ENCODE data around the gene CKMT2. TPM values are rescaled to one million over a fixed set of nuclear protein-coding genes. Genes with fewer than 3 reads are reported as not detected.

CKMT2 gene
- total and polyA plus RNA-seq, 2 of the 8 experiments (the other 6 are each of a cell fraction or from before 2014, with no cell fraction given) = 2.4 to 5.0 TPM

- TF ChIP-seq NANOG (IDR thresholded peaks at IDR 0.05; ENCODE audit: insufficient read depth, low read depth, low read length, poor library complexity, severe bottlenecking) = no peak
- TF ChIP-seq EZH2 (IDR thresholded peaks at IDR 0.05; ENCODE audit: low read depth, low read length, severe bottlenecking) = no peak
- TF ChIP-seq ATF3 (IDR thresholded peaks at IDR 0.05; ENCODE audit: insufficient read depth, low read depth, low read length) = no peak
- TF ChIP-seq ZNF274 (IDR thresholded peaks at IDR 0.05; ENCODE audit: borderline replicate concordance, extremely low read depth, low read length) = no peak
- no peak for TF ChIP-seq TCF12 (IDR thresholded peaks at IDR 0.05; ENCODE audit: low read depth, low read length)
- TF ChIP-seq SP4 (IDR thresholded peaks at IDR 0.05; ENCODE audit: low read length) = no peak
- no peak for TF ChIP-seq JUND (IDR thresholded peaks at IDR 0.05; ENCODE audit: low read length)
- no peak for TF ChIP-seq BCL11A (IDR thresholded peaks at IDR 0.05; ENCODE audit: low read depth in 2 of 2, low read length in 2 of 2)
- no peak overlapping the region for H2AK5ac ChIP-seq (ENCODE audit: low read depth, low read length)
- H3K4ac ChIP-seq (replicated peaks; ENCODE audit: insufficient read length, low read depth, low read length) = no peak overlapping the region
- 90% methylated on average over 1 of the region's 1 CpG; no CpG with 5 or more reads in 1 of the 2 experiments for WGBS, 2 experiments (ENCODE audit: extremely low coverage in 1 of 2, insufficient coverage in 1 of 2, insufficient read length in 1 of 2, insufficient replicate concordance in 2 of 2, low coverage in 1 of 2, low lambda C conversion rate in 2 of 2, missing lambda C conversion rate in 1 of 2)
- no peak overlapping the region for H3K14ac ChIP-seq (ENCODE audit: insufficient read length)
- H4K20me1 ChIP-seq (replicated peaks in 1 of 2; ENCODE audit: control insufficient read depth in 1 of 2, insufficient read depth in 2 of 2, low read length in 2 of 2) = peaks cover 3 to 7% of the 10 kb centered on the region in 2 experiments
- H4K5ac ChIP-seq (ENCODE audit: insufficient read length, low read depth, low read length) = no peak overlapping the region
- no peak overlapping the region for H3K23ac ChIP-seq (ENCODE audit: insufficient read length)
- H3K4me1 ChIP-seq (replicated peaks in 1 of 4; ENCODE audit: control insufficient read depth in 3 of 4, insufficient read depth in 4 of 4, low read length in 3 of 4) = peaks cover 0 to 7% (median 2%) of the 10 kb centered on the region in 4 experiments; a peak in 3 of 7 replicates
- CTCF ChIA-PET (ENCODE audit: partially characterized antibody) = interaction anchor here (0.8 to 1.7 kb wide), 4 partner anchors 10 to 148 kb away, joined by 3 to 5 read pairs (median 4); no protein-coding TSS in a partner anchor
- no peak overlapping the region for H4K8ac ChIP-seq (ENCODE audit: extremely low read depth, insufficient read depth, low read length)
- no peak overlapping the region for H3K27ac ChIP-seq (ENCODE audit: low read depth, low read length)
- H2BK5ac ChIP-seq (ENCODE audit: low read depth, low read length) = no peak overlapping the region
- H3K4me2 ChIP-seq (ENCODE audit: insufficient read depth in 1 of 2, low read depth in 2 of 2, low read length in 2 of 2) = no peak overlapping the region
- FAIRE-seq (no peak), DNase-seq (ENCODE audit: low read depth in 1 of 2, low spot score in 2 of 2) (no peak)
- no peak overlapping the region for H2AFZ ChIP-seq (ENCODE audit: low read length)
- no peak overlapping the region for H2BK12ac ChIP-seq (ENCODE audit: low read depth, low read length)
- H2BK15ac ChIP-seq (ENCODE audit: low read length) = no peak overlapping the region
- no peak overlapping the region for H3K56ac ChIP-seq (replicated peaks; ENCODE audit: insufficient read length, low read depth, low read length)
- 0 out of 8 replicates have a peak, but pooled peaks cover 0 to 4% (median 0%) of the 10 kb centered on the region in 4 experiments for H3K36me3 ChIP-seq (ENCODE audit: control insufficient read depth in 2 of 4, insufficient read depth in 4 of 4, low read length in 3 of 4)
- no peaks in the 10 kb centered on the region; the same call in 1 of the 2 replicates for H3K23me2 ChIP-seq (ENCODE audit: low read depth, low read length)
- peaks cover 6% of the 10 kb centered on the region for H3K79me1 ChIP-seq (ENCODE audit: low read depth, low read length)
- POLR2A ChIA-PET (ENCODE audit: partially characterized antibody) = interaction anchor here (0.8 kb wide), 1 partner anchor 16 kb away, joined by 3 read pairs; no protein-coding TSS in a partner anchor
- H3K79me2 ChIP-seq (ENCODE audit: control insufficient read depth in 1 of 2, insufficient read depth in 2 of 2, low read length in 2 of 2) = no peaks in the 10 kb centered on the region
- H4K91ac ChIP-seq (replicated peaks; ENCODE audit: insufficient read length, low read length) = no peak overlapping the region
- H3K4me3 ChIP-seq (ENCODE audit: extremely low read depth in 1 of 4, insufficient read depth in 2 of 4, low read depth in 3 of 4, low read length in 4 of 4) = no peak overlapping the region
- H3K18ac ChIP-seq (ENCODE audit: extremely low read depth, low read length) = no peak overlapping the region
- H3K27me3 ChIP-seq (replicated peaks in 1 of 4; ENCODE audit: control insufficient read depth in 3 of 4, extremely low read depth in 1 of 4, insufficient read depth in 3 of 4, low read length in 3 of 4) = no peaks in the 10 kb centered on the region
- no peak overlapping the region for H2BK120ac ChIP-seq (replicated peaks; ENCODE audit: low read depth, low read length)
- H2BK20ac ChIP-seq (ENCODE audit: low read length) = no peak overlapping the region
- H3K9ac ChIP-seq (replicated peaks in 1 of 4; ENCODE audit: extremely low read depth in 1 of 4, low read depth in 3 of 4, low read length in 3 of 4) = no peak overlapping the region
- H3K9me3 ChIP-seq (ENCODE audit: insufficient read depth in 2 of 2, low read depth in 1 of 2, low read length in 1 of 2) = no peaks in the 10 kb centered on the region
Measured at GRCh38 chr5:81250004-81250403, 16.9 kb downstream of the CKMT2 start.

Measured in H1 (cell line).